Heart right ventricle (tissue), 16 donors: Measurements from ENCODE around the gene DHX40. TPM values are rescaled to one million over a fixed set of nuclear protein-coding genes. Genes with fewer than 3 reads are reported as not detected.
"Not testable (repeated sequence)": the region's sequence is repeated elsewhere in the genome, so short reads cannot be mapped to it uniquely, and the experiment has no call there.

Experiments
- ATAC-seq, 8 donors: fragments of 200-7000 bp; cut with Tn5 transposase; one replicate each; pipeline ENCODE4 v1.9.1; 2020; ENCODE audit warnings: mild to moderate bottlenecking in 8 of 8, moderate library complexity in 8 of 8, moderate number of reproducible peaks in 1 of 8
- DNase-seq, 2 donors: peaks; one replicate each; pipeline ENCODE4 v3.0.0-alpha.2; 2020
- H3K27ac ChIP-seq, 10 donors: fragments of 200-600 bp; sonication (generic) in 2 of 10; one replicate each; pipeline versions ENCODE4 v1.5.0 to v1.8.0; 2020 to 2022; ENCODE audit warnings: mild to moderate bottlenecking in 3 of 10
- H3K27me3 ChIP-seq, 7 donors: fragments of 200-600 bp; one replicate each; pipeline ENCODE4 v1.8.0; 2021 to 2022; ENCODE audit warnings: mild to moderate bottlenecking in 2 of 7
- H3K36me3 ChIP-seq, 9 donors: fragments of 200-600 bp; sonication (generic) in 1 of 9; one replicate each; pipeline versions ENCODE4 v1.5.0 to v1.8.0; 2020 to 2022; ENCODE audit warnings: mild to moderate bottlenecking in 2 of 9
- H3K4me1 ChIP-seq, 9 donors: fragments of 200-600 bp; sonication (generic) in 1 of 9; one replicate each; pipeline versions ENCODE4 v1.5.0 to v1.8.0; 2020 to 2022; ENCODE audit warnings: mild to moderate bottlenecking in 4 of 9
- H3K4me3 ChIP-seq, 10 donors: fragments of 200-600 bp; sonication (generic) in 2 of 10; one replicate each; pipeline versions ENCODE4 v1.5.0 to v1.8.0; 2020 to 2022; ENCODE audit warnings: mild to moderate bottlenecking in 7 of 10, moderate library complexity in 2 of 10
- H3K9me3 ChIP-seq, 11 donors: fragments of 200-600 bp in 10 of 11; sonication (generic) in 2 of 11; one replicate each; pipeline versions ENCODE4 v1.5.0 to v1.8.0; 2013 to 2022; ENCODE audit warnings: mild to moderate bottlenecking in 2 of 11, control low read depth in 1 of 11, moderate library complexity in 1 of 11
- CTCF ChIP-seq, 9 donors: fragments of 200-600 bp; sonication (generic) in 2 of 9; IDR thresholded peaks; one replicate each; pipeline versions ENCODE4 v1.5.0 to v1.8.0; 2021 to 2022; ENCODE audit warnings: antibody characterized with exemption in 9 of 9, mild to moderate bottlenecking in 5 of 9, moderate library complexity in 1 of 9
- WGBS, 2 donors: extraction: QIAGEN DNeasy Blood & Tissue Kit; methylation state at CpG; one replicate each; pipeline ENCODE4 v1.1.7; 2013; ENCODE audit warnings: inconsistent platforms in 1 of 2; 5-methylcytosine and 5-hydroxymethylcytosine counted together
- intact Hi-C, 10 donors: fragments of 100-400 bp; cut with DNase I; formaldehyde crosslinking; loops; one replicate each; pipeline versions ENCODE4 v1.11.1 to v1.14.2; 2022
- polyA plus RNA-seq, 2 donors: library from polyadenylated mRNA; stranded (reverse); fragments of 200-250 nt; gene quantifications; one replicate each; pipeline ENCODE4 v1.2.3, GENCODE V29; 2013
- total RNA-seq, 10 donors: library from RNA; stranded (reverse); fragmentation: NEBNext Ultra II Directional in 3 of 10; extraction: Animal tissue kit (Norgen Biotek cat#: 25700) in 3 of 10; gene quantifications; one replicate each; pipeline versions ENCODE4 v1.2.1 to v1.2.4, GENCODE V29; 2021 to 2023
- donor health status: Arrhythmogenic right ventricular cardiomyopathy.
- donor health status: ischemic (EF 13 %, LVEDD 7.1; RV severe dilation, severe dysfunction).
- donor health status: healthy with polysubstance abuse.
- donor health status: DM: no; HTN: yes; CAD: no.
- donor health status: DM: no; HTN: no; CAD: no.
- donor health status: ischemic (EF 25% LVEDD 6.9; RV normal size, moderate dysfunction).
- donor health status: ischemic (EF 25% LVEDD 5.7; RV mildly dilated, moderate dysfunction).
- donor health status: healthy.
- donor health status: DM: yes; HTN: yes; CAD: no.
- donor health status: Ischemic cardiomyopathy.
- donor health status: ischemic (EF 35%, LVEDD 5.7; RV mildly dilated, moderate dysfunction).
- donor health status: nonischemic (EF 11% LVEDD 7.7; RV severe dilation, severe dysfunction).
- donor health status: DM: yes; HTN: yes; CAD: no.
- donor health status: PGD.
- donor health status: ischemic (EF 29% LVEDD 5.4; RV normal size, mild dysfunction).
- donor health status: nonischemic (EF 23%, LVEDD 6.1; RV moderate dilation, normal function).

DHX40 gene
- total and polyA plus RNA-seq, 12 donors: 6.9 to 22.9 (median 20.2) TPM

GRCh38 chr17:59649886-59650285 lies 84.5 kb downstream of the DHX40 start:
- H3K27ac ChIP-seq: no peak overlapping the region
- ATAC-seq (no peak), DNase-seq (no peak)
- no peak for TF ChIP-seq CTCF (IDR thresholded peaks at IDR 0.05)
- no peak overlapping the region for H3K4me3 ChIP-seq
- intact Hi-C loops: loop anchor here in 2 of 10 donors (5.0 kb wide), 1 partner anchor 37 kb away; no protein-coding TSS in a partner anchor
- peaks cover 0 to 100% (median 55%) of the 10 kb centered on the region in 9 donors for H3K36me3 ChIP-seq
- no peaks in the 10 kb centered on the region for H3K27me3 ChIP-seq
- peaks cover 0 to 32% (median 20%) of the 10 kb centered on the region in 9 donors for H3K4me1 ChIP-seq
- peaks cover 0 to 11% (median 0%) of the 10 kb centered on the region in 11 donors for H3K9me3 ChIP-seq

- intact Hi-C loops: loop anchor here in 1 of 10 donors (1.0 kb wide), 1 partner anchor 18 kb away; no protein-coding TSS in a partner anchor
- no peak for DNase-seq
- Histone ChIP-seq H3K4me1 (peaks cover 0 to 24% (median 15%) of the 10 kb centered on the region in 9 donors), H3K36me3 (peaks cover 0 to 100% (median 60%) of the 10 kb centered on the region in 9 donors), H3K4me3 (no peak overlapping the region), H3K9me3 (peaks cover 0 to 11% (median 0%) of the 10 kb centered on the region in 11 donors), H3K27ac (no peak overlapping the region), H3K27me3 (no peaks in the 10 kb centered on the region)
- no peak for ATAC-seq
- 89 to 98% methylated on average over 1 of the region's 1 CpG for WGBS, 2 donors
- no peak for TF ChIP-seq CTCF (IDR thresholded peaks at IDR 0.05)
Measured at GRCh38 chr17:59650642-59651041, 85.2 kb downstream of the DHX40 start.

- H3K36me3 ChIP-seq: peaks cover 0 to 100% (median 61%) of the 10 kb centered on the region in 9 donors
Measured at GRCh38 chr17:59651346-59651745, 85.9 kb downstream of the DHX40 start.

GRCh38 chr17:59652119-59652518 lies 86.7 kb downstream of the DHX40 start:
- H3K36me3 ChIP-seq: peaks cover 0 to 100% (median 69%) of the 10 kb centered on the region in 9 donors

More at GRCh38 chr17:59651346-59651745, 85.9 kb downstream of the DHX40 start:
- TF ChIP-seq CTCF (IDR thresholded peaks at IDR 0.05): no peak
- intact Hi-C loops: loop anchor here in 1 of 10 donors (1.0 kb wide), 1 partner anchor 17 kb away; no protein-coding TSS in a partner anchor
- Histone ChIP-seq H3K4me1 (peaks cover 0 to 19% (median 8%) of the 10 kb centered on the region in 9 donors), H3K9me3 (peaks cover 0 to 11% (median 0%) of the 10 kb centered on the region in 11 donors), H3K27ac (no peak overlapping the region), H3K27me3 (no peaks in the 10 kb centered on the region), H3K4me3 (no peak overlapping the region)
- DNase-seq (no peak), ATAC-seq (no peak)

GRCh38 chr17:59656624-59657023 lies 91.2 kb downstream of the DHX40 start:
- peaks cover 0 to 100% (median 90%) of the 10 kb centered on the region in 9 donors for H3K36me3 ChIP-seq
- not testable (repeated sequence) for H3K4me3 ChIP-seq, H3K4me1 ChIP-seq, DNase-seq, ATAC-seq, H3K27me3 ChIP-seq, H3K27ac ChIP-seq
- WGBS, 2 donors: 89 to 95% methylated on average over 7 of the region's 7 CpGs
- peaks cover 0 to 11% (median 0%) of the 10 kb centered on the region in 11 donors for H3K9me3 ChIP-seq
- intact Hi-C loops: loop anchor here in 1 of 10 donors (5.0 kb wide), 1 partner anchor 36 kb away; no protein-coding TSS in a partner anchor

More at GRCh38 chr17:59652119-59652518, 86.7 kb downstream of the DHX40 start:
- no peak overlapping the region for H3K4me3 ChIP-seq
- TF ChIP-seq CTCF (IDR thresholded peaks at IDR 0.05): no peak
- no peak for DNase-seq
- no peak overlapping the region for H3K27ac ChIP-seq
- peaks cover 0 to 11% (median 0%) of the 10 kb centered on the region in 11 donors for H3K9me3 ChIP-seq
- intact Hi-C loops: no loop called here
- no peaks in the 10 kb centered on the region for H3K27me3 ChIP-seq
- peaks cover 0 to 17% (median under 1%) of the 10 kb centered on the region in 9 donors for H3K4me1 ChIP-seq
- 95 to 99% methylated on average over 2 of the region's 2 CpGs for WGBS, 2 donors
- no peak for ATAC-seq
